ENCODE results near the gene RPS2. TPM values are rescaled to one million over a fixed set of nuclear protein-coding genes. Genes with fewer than 3 reads are reported as not detected.

RPS2 gene
- total and polyA plus RNA-seq, 2 of the 8 experiments (the other 6 are each of a cell fraction or from before 2014, with no cell fraction given) = 4,042 to 16,783 TPM

- TF ChIP-seq SIRT6 (IDR thresholded peaks at IDR 0.05; ENCODE audit: low read length) (no peak), MAFK (IDR thresholded peaks at IDR 0.05; ENCODE audit: low read depth, low read length) (no peak), EZH2 (IDR thresholded peaks at IDR 0.05; ENCODE audit: low read depth, low read length, severe bottlenecking) (no peak), CTBP2 (IDR thresholded peaks at IDR 0.05; ENCODE audit: borderline replicate concordance, insufficient read depth, insufficient read length, low read length) (no peak), CHD7 (IDR thresholded peaks at IDR 0.05; ENCODE audit: insufficient replicate concordance, low read length) (no peak), NRF1 (IDR thresholded peaks at IDR 0.05; ENCODE audit: low read depth, low read length) (no peak)
Measured at GRCh38 chr16:2003231-2003826, 38.7 kb upstream of the RPS2 start (continued).

All from H1 (cell line).